HCT116 (cell line): ENCODE measurements around the gene TBC1D1. TPM values are rescaled to one million over a fixed set of nuclear protein-coding genes. Genes with fewer than 3 reads are reported as not detected.

Experiments used
- ATAC-seq: fragments of 200-7000 bp; cut with Tn5 transposase; 2 replicates; pipeline ENCODE4 v1.9.1; 2020; ENCODE audit warnings: mild to moderate bottlenecking, moderate library complexity
- BruUV-seq: library from RNA; stranded (reverse); fragments of 400-500 nt; replicated peaks from 2 replicates; lab custom pipeline; 2021; lab: Mats Ljungman, UMichigan
- CTCF ChIA-PET: fragments of 300-600 bp; sonication (Branson Sonifier 250); formaldehyde crosslinking; loops from one replicate; lab custom pipeline; 2021; ENCODE audit warnings: antibody characterized with exemption; lab: Charles Lee
- POLR2A ChIA-PET: fragments of 300-600, 350-600 bp; sonication (Branson Sonifier 250); formaldehyde crosslinking; loops from one replicate; lab custom pipeline; 2021; ENCODE audit warnings: antibody characterized with exemption; lab: Charles Lee
- RAD21 ChIA-PET, 2 experiments: fragments of 300-600 bp; sonication (Branson Sonifier 250); formaldehyde crosslinking; loops; one replicate each; lab custom pipeline; 2023; ENCODE audit warnings: low total read pairs in 2 of 2; ENCODE audit not compliant: uncharacterized antibody in 2 of 2, unreplicated experiment in 2 of 2, low non-redundant PET in 1 of 2; lab: Charles Lee
- DNase-seq: peaks from one replicate; pipeline ENCODE4 v3.0.0-alpha.2; 2010; ENCODE audit warnings: low read depth, low spot score
- H2AFZ ChIP-seq: fragments of 200-600 bp; shearing (Covaris generic), sonication (generic); 2 replicates; pipeline ENCODE4 v1.6.1; 2017; ENCODE audit warnings: low read depth, mixed run types, mixed read lengths, antibody characterized with exemption, low read length; ENCODE audit not compliant: poor library complexity, severe bottlenecking
- H3K27ac ChIP-seq: 2 replicates; pipeline ENCODE4 v1.5.1; 2012; ENCODE audit warnings: low read depth, low read length
- H3K27me3 ChIP-seq: fragments of 200-600 bp; sonication (generic); 2 replicates; pipeline ENCODE4 v1.6.1; 2016; ENCODE audit warnings: mixed run types, low read length, mixed read lengths; ENCODE audit not compliant: insufficient read depth
- H3K36me3 ChIP-seq, 2 experiments: fragments of 200-500 bp in 1 of 2; fragments of 200-600 bp in 1 of 2; sonication (Bioruptor generic) in 1 of 2; sonication (generic) in 1 of 2; 2 replicates each; pipeline versions ENCODE4 v1.5.1 to v1.6.1; 2014 to 2016; ENCODE audit warnings: low read length in 2 of 2, inconsistent platforms in 1 of 2, mixed read lengths in 1 of 2, mixed run types in 1 of 2; ENCODE audit not compliant: insufficient read depth in 2 of 2, control insufficient read depth in 1 of 2
- H3K4me1 ChIP-seq, 2 experiments: fragments of 200-600 bp in 1 of 2; sonication (generic) in 1 of 2; 2 replicates each; pipeline versions ENCODE4 v1.5.1 to v1.6.1; 2012 to 2017; ENCODE audit warnings: low read length in 2 of 2, inconsistent platforms in 1 of 2, mild to moderate bottlenecking in 1 of 2, mixed read lengths in 1 of 2, mixed run types in 1 of 2, moderate library complexity in 1 of 2; ENCODE audit not compliant: insufficient read depth in 2 of 2, control insufficient read depth in 1 of 2
- H3K4me2 ChIP-seq: fragments of 200-600 bp; sonication (generic); 2 replicates; pipeline ENCODE4 v1.6.1; 2017; ENCODE audit warnings: mixed run types, low read length, mixed read lengths
- H3K4me3 ChIP-seq, 2 experiments: fragments of 200-600 bp in 1 of 2; sonication (generic) in 1 of 2; replicated peaks in 1 of 2; 2 replicates each; pipeline ENCODE4 v1.5.1; 2011 to 2016; ENCODE audit warnings: low read length in 2 of 2, control low read depth in 1 of 2, low read depth in 1 of 2, mild to moderate bottlenecking in 1 of 2, mixed read lengths in 1 of 2, mixed run types in 1 of 2
- H3K79me2 ChIP-seq: fragments of 200-600 bp; sonication (generic); 2 replicates; pipeline ENCODE4 v1.6.1; 2017; ENCODE audit warnings: mild to moderate bottlenecking, mixed run types, low read length, moderate library complexity, mixed read lengths; ENCODE audit not compliant: insufficient read depth
- H3K9ac ChIP-seq: fragments of 200-600 bp; sonication (generic); 2 replicates; pipeline ENCODE4 v1.6.1; 2016; ENCODE audit warnings: low read length, mixed read lengths
- H3K9me2 ChIP-seq: fragments of 200-600 bp; sonication (generic), shearing (Covaris generic); 2 replicates; pipeline ENCODE4 v1.6.1; 2017; ENCODE audit warnings: mixed run types, mild to moderate bottlenecking, moderate library complexity; ENCODE audit not compliant: insufficient read depth
- H3K9me3 ChIP-seq, 2 experiments: fragments of 200-500 bp in 1 of 2; fragments of 200-600 bp in 1 of 2; sonication (Bioruptor generic) in 1 of 2; sonication (generic) in 1 of 2; 2 replicates each; pipeline ENCODE4 v1.6.1; 2014 to 2017; ENCODE audit warnings: low read length in 2 of 2, mixed read lengths in 2 of 2, inconsistent platforms in 1 of 2, low read depth in 1 of 2, mild to moderate bottlenecking in 1 of 2, mixed run types in 1 of 2, moderate library complexity in 1 of 2; ENCODE audit not compliant: control insufficient read depth in 1 of 2, insufficient read depth in 1 of 2
- H4K20me1 ChIP-seq: fragments of 200-600 bp; sonication (generic), shearing (Covaris generic); 2 replicates; pipeline ENCODE4 v1.6.1; 2017; ENCODE audit warnings: mixed run types, mild to moderate bottlenecking, moderate library complexity; ENCODE audit not compliant: insufficient read depth
- POLR2AphosphoS5 ChIP-seq: IDR thresholded peaks from 2 replicates; pipeline ENCODE4 v1.6.1; 2011; ENCODE audit warnings: mild to moderate bottlenecking, low read depth, low read length, moderate library complexity
- RAD21 ChIP-seq: IDR thresholded peaks from 2 replicates; pipeline ENCODE4 v1.6.1; 2012; ENCODE audit warnings: low read depth, mild to moderate bottlenecking
- SP1 ChIP-seq: IDR thresholded peaks from 2 replicates; pipeline ENCODE4 v1.6.1; 2012; ENCODE audit warnings: low read depth
- ZNF274 ChIP-seq: fragments of 200-500 bp; sonication (Bioruptor generic); IDR thresholded peaks from 2 replicates; pipeline ENCODE4 v1.6.1; 2014; ENCODE audit warnings: mild to moderate bottlenecking, low read depth, low read length, inconsistent platforms
- intact Hi-C: fragments of 100-400 bp; cut with micrococcal nuclease; formaldehyde crosslinking; loops from 2 replicates; pipeline ENCODE4 v1.10.0; 2022
- total RNA-seq: library from RNA; stranded (reverse); gene quantifications from one replicate; pipeline ENCODE4 v1.2.1, GENCODE V29; 2021; ENCODE audit not compliant: unreplicated experiment
- TF ChIP-seq, protein P1 (sequence below): IDR thresholded peaks from 2 replicates; pipeline ENCODE4 v1.6.1; 2011; ENCODE audit warnings: mild to moderate bottlenecking, low read length, moderate library complexity; ENCODE audit not compliant: insufficient replicate concordance; ENCODE audit errors: extremely low read depth
- TF ChIP-seq, protein P2 (sequence below): IDR thresholded peaks from 2 replicates; pipeline ENCODE4 v1.6.1; 2012
- TF ChIP-seq, protein P3 (sequence below): IDR thresholded peaks from 2 replicates; pipeline ENCODE4 v1.6.1; 2012; ENCODE audit warnings: low read depth

TBC1D1 gene
- total RNA-seq, 1 experiment from 2014 or later = 82.7 TPM

DNA sequence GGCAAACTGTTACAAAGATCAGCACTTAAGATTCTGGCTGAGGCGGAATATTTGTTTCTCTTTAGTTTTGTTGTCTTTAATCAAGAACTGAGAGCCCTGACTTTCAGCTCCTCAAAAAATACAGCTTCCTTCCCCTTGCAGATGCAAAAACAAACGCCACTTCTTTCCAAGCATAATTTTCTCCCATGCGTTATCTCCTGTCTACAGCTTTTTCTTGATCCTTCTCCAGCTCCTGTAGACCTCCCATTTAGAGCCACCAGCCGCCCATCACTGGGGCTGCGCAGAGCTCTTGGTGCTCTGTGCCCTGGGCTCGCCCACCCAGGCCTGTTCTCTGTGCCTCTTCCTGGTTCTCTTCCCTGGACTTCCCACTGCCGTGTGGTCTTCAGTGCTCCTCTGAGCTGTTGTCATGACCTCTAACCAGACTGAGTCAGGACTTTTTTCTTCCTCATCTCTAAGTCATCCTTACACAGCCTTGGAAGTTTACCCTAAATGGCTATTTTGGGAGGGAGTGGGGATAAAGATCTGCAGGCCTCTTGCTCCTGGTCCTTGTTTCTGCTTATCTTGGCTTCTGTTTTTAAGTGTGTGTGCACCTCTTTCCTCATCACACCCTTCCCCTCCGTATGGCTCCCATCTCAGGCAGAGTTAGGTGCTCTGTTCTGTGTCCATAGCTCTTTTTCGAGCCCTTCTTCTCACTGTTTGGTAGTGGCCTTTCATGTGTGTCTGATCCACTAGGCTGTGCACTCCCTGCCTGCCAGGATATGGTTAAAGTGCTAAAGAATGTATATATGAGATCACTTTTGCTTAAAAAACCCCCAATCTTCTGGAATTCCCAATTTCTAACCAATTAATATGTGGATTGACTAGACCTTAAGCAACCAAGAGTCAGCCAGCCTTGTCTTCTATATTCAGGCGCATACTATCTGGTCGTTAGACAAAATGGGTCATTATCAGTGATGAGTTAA, 191.8 kb downstream of the TBC1D1 start:
- Histone ChIP-seq H3K79me2 (no peaks in the 10 kb centered on the region), H3K4me3 (no peak overlapping the region), H3K9ac (no peak overlapping the region), H4K20me1 (no peaks in the 10 kb centered on the region), H3K9me3 (no peaks in the 10 kb centered on the region), H3K4me1 (peaks cover 16 to 23% of the 10 kb centered on the region in 2 experiments), H2AFZ (no peak overlapping the region), H3K4me2 (no peak overlapping the region), H3K9me2 (no peaks in the 10 kb centered on the region), H3K27ac (no peak overlapping the region), H3K27me3 (no peaks in the 10 kb centered on the region), H3K36me3 (no peaks in the 10 kb centered on the region)
- TF ChIP-seq SP1 (no peak), ZNF274 (no peak), POLR2AphosphoS5 (no peak), RAD21 (no peak)
- TF ChIP-seq, protein P1, sequence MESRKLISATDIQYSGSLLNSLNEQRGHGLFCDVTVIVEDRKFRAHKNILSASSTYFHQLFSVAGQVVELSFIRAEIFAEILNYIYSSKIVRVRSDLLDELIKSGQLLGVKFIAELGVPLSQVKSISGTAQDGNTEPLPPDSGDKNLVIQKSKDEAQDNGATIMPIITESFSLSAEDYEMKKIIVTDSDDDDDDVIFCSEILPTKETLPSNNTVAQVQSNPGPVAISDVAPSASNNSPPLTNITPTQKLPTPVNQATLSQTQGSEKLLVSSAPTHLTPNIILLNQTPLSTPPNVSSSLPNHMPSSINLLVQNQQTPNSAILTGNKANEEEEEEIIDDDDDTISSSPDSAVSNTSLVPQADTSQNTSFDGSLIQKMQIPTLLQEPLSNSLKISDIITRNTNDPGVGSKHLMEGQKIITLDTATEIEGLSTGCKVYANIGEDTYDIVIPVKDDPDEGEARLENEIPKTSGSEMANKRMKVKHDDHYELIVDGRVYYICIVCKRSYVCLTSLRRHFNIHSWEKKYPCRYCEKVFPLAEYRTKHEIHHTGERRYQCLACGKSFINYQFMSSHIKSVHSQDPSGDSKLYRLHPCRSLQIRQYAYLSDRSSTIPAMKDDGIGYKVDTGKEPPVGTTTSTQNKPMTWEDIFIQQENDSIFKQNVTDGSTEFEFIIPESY = no peak
- TF ChIP-seq, protein P2, sequence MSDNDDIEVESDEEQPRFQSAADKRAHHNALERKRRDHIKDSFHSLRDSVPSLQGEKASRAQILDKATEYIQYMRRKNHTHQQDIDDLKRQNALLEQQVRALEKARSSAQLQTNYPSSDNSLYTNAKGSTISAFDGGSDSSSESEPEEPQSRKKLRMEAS = no peak
- TF ChIP-seq, protein P3, sequence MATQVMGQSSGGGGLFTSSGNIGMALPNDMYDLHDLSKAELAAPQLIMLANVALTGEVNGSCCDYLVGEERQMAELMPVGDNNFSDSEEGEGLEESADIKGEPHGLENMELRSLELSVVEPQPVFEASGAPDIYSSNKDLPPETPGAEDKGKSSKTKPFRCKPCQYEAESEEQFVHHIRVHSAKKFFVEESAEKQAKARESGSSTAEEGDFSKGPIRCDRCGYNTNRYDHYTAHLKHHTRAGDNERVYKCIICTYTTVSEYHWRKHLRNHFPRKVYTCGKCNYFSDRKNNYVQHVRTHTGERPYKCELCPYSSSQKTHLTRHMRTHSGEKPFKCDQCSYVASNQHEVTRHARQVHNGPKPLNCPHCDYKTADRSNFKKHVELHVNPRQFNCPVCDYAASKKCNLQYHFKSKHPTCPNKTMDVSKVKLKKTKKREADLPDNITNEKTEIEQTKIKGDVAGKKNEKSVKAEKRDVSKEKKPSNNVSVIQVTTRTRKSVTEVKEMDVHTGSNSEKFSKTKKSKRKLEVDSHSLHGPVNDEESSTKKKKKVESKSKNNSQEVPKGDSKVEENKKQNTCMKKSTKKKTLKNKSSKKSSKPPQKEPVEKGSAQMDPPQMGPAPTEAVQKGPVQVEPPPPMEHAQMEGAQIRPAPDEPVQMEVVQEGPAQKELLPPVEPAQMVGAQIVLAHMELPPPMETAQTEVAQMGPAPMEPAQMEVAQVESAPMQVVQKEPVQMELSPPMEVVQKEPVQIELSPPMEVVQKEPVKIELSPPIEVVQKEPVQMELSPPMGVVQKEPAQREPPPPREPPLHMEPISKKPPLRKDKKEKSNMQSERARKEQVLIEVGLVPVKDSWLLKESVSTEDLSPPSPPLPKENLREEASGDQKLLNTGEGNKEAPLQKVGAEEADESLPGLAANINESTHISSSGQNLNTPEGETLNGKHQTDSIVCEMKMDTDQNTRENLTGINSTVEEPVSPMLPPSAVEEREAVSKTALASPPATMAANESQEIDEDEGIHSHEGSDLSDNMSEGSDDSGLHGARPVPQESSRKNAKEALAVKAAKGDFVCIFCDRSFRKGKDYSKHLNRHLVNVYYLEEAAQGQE = no peak
- ATAC-seq = no peak
- no peak for DNase-seq
- no TSS peak for BruUV-seq
- ChIA-PET RAD21 (no interaction called here), CTCF (no interaction called here), POLR2A (no interaction called here)
- intact Hi-C loops = no loop called here
